Astrocyte of the cerebellum (primary cell): ENCODE data around the gene NDRG4.
A peak's percentile ranks its signal among the peaks of the same experiment; 100 is the strongest.

Source experiments
- DNase-seq: peaks from one replicate; pipeline ENCODE4 v3.0.0-alpha.2; 2011; ENCODE audit warnings: low read depth
- H3K4me3 ChIP-seq: 2 replicates; pipeline ENCODE4 v1.5.1; 2011; ENCODE audit warnings: mild to moderate bottlenecking, low read depth, low read length, moderate library complexity
- in situ Hi-C: cut with HindIII; loops from 2 replicates; pipeline ENCODE4 v1.10.0; 2017; ENCODE audit warnings: low sequenced_read_pairs
- TF ChIP-seq, protein P1 (sequence below): IDR thresholded peaks from 2 replicates; pipeline ENCODE4 v1.5.1; 2012; ENCODE audit warnings: low read length, low read depth, moderate library complexity, mild to moderate bottlenecking; ENCODE audit errors: missing control alignments

NDRG4 gene

GRCh38 chr16:58464916-58465731 is 34.8 kb upstream of the NDRG4 start:
- in situ Hi-C loops, result no loop called here
- no peak for DNase-seq
- TF ChIP-seq, protein P1, sequence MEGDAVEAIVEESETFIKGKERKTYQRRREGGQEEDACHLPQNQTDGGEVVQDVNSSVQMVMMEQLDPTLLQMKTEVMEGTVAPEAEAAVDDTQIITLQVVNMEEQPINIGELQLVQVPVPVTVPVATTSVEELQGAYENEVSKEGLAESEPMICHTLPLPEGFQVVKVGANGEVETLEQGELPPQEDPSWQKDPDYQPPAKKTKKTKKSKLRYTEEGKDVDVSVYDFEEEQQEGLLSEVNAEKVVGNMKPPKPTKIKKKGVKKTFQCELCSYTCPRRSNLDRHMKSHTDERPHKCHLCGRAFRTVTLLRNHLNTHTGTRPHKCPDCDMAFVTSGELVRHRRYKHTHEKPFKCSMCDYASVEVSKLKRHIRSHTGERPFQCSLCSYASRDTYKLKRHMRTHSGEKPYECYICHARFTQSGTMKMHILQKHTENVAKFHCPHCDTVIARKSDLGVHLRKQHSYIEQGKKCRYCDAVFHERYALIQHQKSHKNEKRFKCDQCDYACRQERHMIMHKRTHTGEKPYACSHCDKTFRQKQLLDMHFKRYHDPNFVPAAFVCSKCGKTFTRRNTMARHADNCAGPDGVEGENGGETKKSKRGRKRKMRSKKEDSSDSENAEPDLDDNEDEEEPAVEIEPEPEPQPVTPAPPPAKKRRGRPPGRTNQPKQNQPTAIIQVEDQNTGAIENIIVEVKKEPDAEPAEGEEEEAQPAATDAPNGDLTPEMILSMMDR, result peak; percentile 40
- H3K4me3 ChIP-seq, result no peak overlapping the region

DNA sequence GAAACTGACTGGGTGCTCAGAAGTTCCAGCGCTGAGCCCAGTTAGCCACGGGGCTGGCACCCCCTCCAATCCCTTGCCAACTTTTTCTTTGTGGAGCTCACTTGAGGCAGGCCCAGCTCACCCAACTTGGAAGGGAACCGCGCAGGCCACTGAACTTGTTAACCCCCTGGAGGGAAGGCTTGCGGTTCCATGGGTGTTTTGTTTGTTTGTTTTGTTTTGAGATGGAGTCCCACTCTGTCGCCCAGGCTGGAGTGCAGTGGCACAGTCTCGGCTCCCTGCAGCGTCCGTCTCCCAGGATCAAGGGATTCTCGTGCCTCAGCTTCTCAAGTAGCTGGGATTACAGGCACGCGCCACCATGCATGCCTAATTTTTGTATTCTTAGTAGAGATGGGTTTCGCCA is 34.1 kb upstream of the NDRG4 start:
- in situ Hi-C loops, result no loop called here
- TF ChIP-seq, protein P1, result no peak

GRCh38 chr16:58466396-58466795 is 33.5 kb upstream of the NDRG4 start:
- in situ Hi-C loops, result no loop called here

More for the DNA sequence above, 34.1 kb upstream of the NDRG4 start:
- H3K4me3 ChIP-seq, result no peak overlapping the region
- no peak for DNase-seq

GRCh38 chr16:58467905-58468304 is 32.0 kb upstream of the NDRG4 start:
- TF ChIP-seq, protein P1, result no peak
- DNase-seq, result no peak
- in situ Hi-C loops, result no loop called here
- H3K4me3 ChIP-seq, result no peak overlapping the region

More at GRCh38 chr16:58466396-58466795, 33.5 kb upstream of the NDRG4 start:
- DNase-seq, result no peak
- no peak overlapping the region for H3K4me3 ChIP-seq
- TF ChIP-seq, protein P1, result no peak

GRCh38 chr16:58471209-58471975 is 28.6 kb upstream of the NDRG4 start:
- no peak for DNase-seq
- TF ChIP-seq, protein P1, result no peak
- H3K4me3 ChIP-seq, result no peak overlapping the region
- in situ Hi-C loops, result no loop called here

DNA sequence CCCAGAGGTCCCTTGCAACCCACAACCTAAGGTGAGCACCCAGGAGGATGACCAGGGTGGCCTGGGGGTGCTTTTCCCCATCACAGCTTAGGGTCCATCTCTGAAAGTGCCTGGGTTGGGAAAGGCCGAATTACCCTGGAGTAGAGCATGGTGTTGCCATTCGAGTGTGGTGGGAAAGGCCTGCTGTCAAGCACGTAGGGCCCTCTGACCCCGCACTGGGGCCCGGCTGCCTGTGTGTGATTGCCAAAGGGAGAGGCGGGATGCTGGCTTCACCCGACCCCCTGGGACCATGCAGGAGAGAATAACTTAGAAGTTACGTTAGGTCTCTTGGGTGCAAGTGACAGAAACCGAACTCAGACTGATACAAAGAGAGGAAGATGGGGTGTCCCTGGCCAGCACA is 27.7 kb upstream of the NDRG4 start:
- H3K4me3 ChIP-seq, result no peak overlapping the region
- no peak for DNase-seq
- in situ Hi-C loops, result no loop called here
- TF ChIP-seq, protein P1, result no peak
